ENCODE measurements around the gene CRTC1.

Gene CRTC1

GRCh38 chr19:18716857-18717256 is 33.4 kb downstream of the CRTC1 start:
- H3K9ac ChIP-seq (ENCODE audit: low read depth, low read length) = no peak overlapping the region
- H3K27ac ChIP-seq (ENCODE audit: low read length) = no peak overlapping the region
- H3K36me3 ChIP-seq (ENCODE audit: insufficient read depth, low read length) = no peaks in the 10 kb centered on the region
- H3K9me3 ChIP-seq (ENCODE audit: insufficient read depth, low read length, severe bottlenecking) = no peaks in the 10 kb centered on the region
- DNase-seq = no peak
- no peak overlapping the region for H3K4me3 ChIP-seq (ENCODE audit: low read depth in 1 of 2, low read length in 2 of 2)
- H2AFZ ChIP-seq (ENCODE audit: low read depth, low read length) = no peak overlapping the region
- no peaks in the 10 kb centered on the region for H3K4me1 ChIP-seq (ENCODE audit: insufficient read depth, low read length)
- no peak overlapping the region for H3K4me2 ChIP-seq (ENCODE audit: insufficient read depth, low read length)
- peaks cover 5% of the 10 kb centered on the region; the same call in 1 of the 2 replicates for H3K79me2 ChIP-seq (ENCODE audit: insufficient read depth, low read length)
- ATAC-seq (ENCODE audit: insufficient read depth, low read depth) = no peak
- TF ChIP-seq, protein P1, sequence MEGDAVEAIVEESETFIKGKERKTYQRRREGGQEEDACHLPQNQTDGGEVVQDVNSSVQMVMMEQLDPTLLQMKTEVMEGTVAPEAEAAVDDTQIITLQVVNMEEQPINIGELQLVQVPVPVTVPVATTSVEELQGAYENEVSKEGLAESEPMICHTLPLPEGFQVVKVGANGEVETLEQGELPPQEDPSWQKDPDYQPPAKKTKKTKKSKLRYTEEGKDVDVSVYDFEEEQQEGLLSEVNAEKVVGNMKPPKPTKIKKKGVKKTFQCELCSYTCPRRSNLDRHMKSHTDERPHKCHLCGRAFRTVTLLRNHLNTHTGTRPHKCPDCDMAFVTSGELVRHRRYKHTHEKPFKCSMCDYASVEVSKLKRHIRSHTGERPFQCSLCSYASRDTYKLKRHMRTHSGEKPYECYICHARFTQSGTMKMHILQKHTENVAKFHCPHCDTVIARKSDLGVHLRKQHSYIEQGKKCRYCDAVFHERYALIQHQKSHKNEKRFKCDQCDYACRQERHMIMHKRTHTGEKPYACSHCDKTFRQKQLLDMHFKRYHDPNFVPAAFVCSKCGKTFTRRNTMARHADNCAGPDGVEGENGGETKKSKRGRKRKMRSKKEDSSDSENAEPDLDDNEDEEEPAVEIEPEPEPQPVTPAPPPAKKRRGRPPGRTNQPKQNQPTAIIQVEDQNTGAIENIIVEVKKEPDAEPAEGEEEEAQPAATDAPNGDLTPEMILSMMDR (IDR thresholded peaks at IDR 0.05; ENCODE audit: borderline replicate concordance, extremely low read depth, low read length, poor library complexity, severe bottlenecking) = no peak
- TF ChIP-seq EZH2 (IDR thresholded peaks at IDR 0.05; ENCODE audit: borderline replicate concordance, low read depth, low read length, severe bottlenecking) = no peak
- no peaks in the 10 kb centered on the region for H3K27me3 ChIP-seq (ENCODE audit: insufficient read depth, low read length, poor library complexity)
- peaks cover 22% of the 10 kb centered on the region for H4K20me1 ChIP-seq (ENCODE audit: insufficient read depth, low read length)

DNA sequence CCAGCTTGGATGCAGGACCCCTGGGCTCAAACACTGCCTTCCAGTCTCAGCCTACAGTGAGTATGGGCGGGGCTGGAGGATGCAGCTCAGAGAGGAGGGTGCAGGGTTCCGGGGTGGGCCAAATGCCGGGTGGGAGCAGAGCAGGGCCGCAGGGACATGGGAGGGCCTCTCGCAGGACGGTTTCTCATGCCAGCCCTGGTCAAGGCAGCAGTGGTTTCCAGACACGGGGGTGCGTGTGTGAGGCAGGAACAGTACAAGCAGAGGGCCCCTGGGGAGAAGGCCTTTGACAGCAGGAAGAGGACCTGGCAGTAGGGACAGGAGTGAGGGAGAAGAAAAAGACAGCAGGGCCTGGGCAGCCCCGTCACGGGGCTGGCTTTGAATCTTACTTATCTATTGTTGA is 34.1 kb downstream of the CRTC1 start:
- H3K4me1 ChIP-seq (ENCODE audit: insufficient read depth, low read length) = no peaks in the 10 kb centered on the region
- H4K20me1 ChIP-seq (ENCODE audit: insufficient read depth, low read length) = peaks cover 29% of the 10 kb centered on the region
- TF ChIP-seq, protein P1 (IDR thresholded peaks at IDR 0.05; ENCODE audit: borderline replicate concordance, extremely low read depth, low read length, poor library complexity, severe bottlenecking) = no peak
- TF ChIP-seq EZH2 (IDR thresholded peaks at IDR 0.05; ENCODE audit: borderline replicate concordance, low read depth, low read length, severe bottlenecking) = no peak
- no peak overlapping the region for H3K4me3 ChIP-seq (ENCODE audit: low read depth in 1 of 2, low read length in 2 of 2)
- no peak overlapping the region for H3K4me2 ChIP-seq (ENCODE audit: insufficient read depth, low read length)
- no peak overlapping the region for H2AFZ ChIP-seq (ENCODE audit: low read depth, low read length)
- H3K36me3 ChIP-seq (ENCODE audit: insufficient read depth, low read length) = no peaks in the 10 kb centered on the region
- no peaks in the 10 kb centered on the region for H3K27me3 ChIP-seq (ENCODE audit: insufficient read depth, low read length, poor library complexity)
- DNase-seq (no peak), ATAC-seq (ENCODE audit: insufficient read depth, low read depth) (no peak)
- no peak overlapping the region; the same call in 1 of the 2 replicates for H3K27ac ChIP-seq (ENCODE audit: low read length)
- no peaks in the 10 kb centered on the region for H3K9me3 ChIP-seq (ENCODE audit: insufficient read depth, low read length, severe bottlenecking)
- H3K79me2 ChIP-seq (ENCODE audit: insufficient read depth, low read length) = peaks cover 5% of the 10 kb centered on the region; the same call in 1 of the 2 replicates
- H3K9ac ChIP-seq (ENCODE audit: low read depth, low read length) = no peak overlapping the region

DNA sequence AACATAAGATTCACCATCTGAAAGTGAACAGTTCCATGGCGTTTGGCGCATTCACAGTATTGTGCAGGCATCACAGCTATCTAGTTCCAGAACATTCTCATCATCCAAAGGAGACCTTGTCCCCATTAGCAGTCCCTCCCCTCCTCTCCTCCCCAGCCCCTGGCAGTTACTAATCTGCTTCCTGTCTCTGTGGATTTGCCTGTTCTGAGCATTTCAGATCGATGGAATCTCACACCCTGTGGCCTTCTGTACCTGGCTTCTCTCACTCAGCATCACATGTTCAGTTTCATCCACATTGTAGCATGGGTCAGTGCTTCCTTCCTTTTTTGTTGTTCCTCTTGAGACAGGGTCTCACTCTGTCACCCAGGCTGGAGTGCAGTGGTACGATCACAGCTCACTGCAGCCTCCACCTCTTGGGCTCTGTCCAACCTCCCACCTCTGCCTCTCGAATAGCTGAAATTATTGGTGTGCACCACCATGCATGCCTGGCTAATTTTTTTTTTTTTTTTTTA is 34.6 kb downstream of the CRTC1 start:
- Histone ChIP-seq H3K9me3 (ENCODE audit: insufficient read depth, low read length, severe bottlenecking) (no peaks in the 10 kb centered on the region), H3K4me1 (ENCODE audit: insufficient read depth, low read length) (no peaks in the 10 kb centered on the region), H3K79me2 (ENCODE audit: insufficient read depth, low read length) (peaks cover 3% of the 10 kb centered on the region; the same call in 1 of the 2 replicates), H3K9ac (ENCODE audit: low read depth, low read length) (no peak overlapping the region), H3K27me3 (ENCODE audit: insufficient read depth, low read length, poor library complexity) (no peaks in the 10 kb centered on the region), H3K4me2 (ENCODE audit: insufficient read depth, low read length) (no peak overlapping the region), H2AFZ (ENCODE audit: low read depth, low read length) (no peak overlapping the region), H3K36me3 (ENCODE audit: insufficient read depth, low read length) (no peaks in the 10 kb centered on the region), H3K27ac (ENCODE audit: low read length) (no peak overlapping the region), H4K20me1 (ENCODE audit: insufficient read depth, low read length) (peaks cover 29% of the 10 kb centered on the region), H3K4me3 (ENCODE audit: low read depth in 1 of 2, low read length in 2 of 2) (no peak overlapping the region)
- no peak for ATAC-seq (ENCODE audit: insufficient read depth, low read depth)
- no peak for DNase-seq
- TF ChIP-seq, protein P1 (IDR thresholded peaks at IDR 0.05; ENCODE audit: borderline replicate concordance, extremely low read depth, low read length, poor library complexity, severe bottlenecking) = no peak
- TF ChIP-seq EZH2 (IDR thresholded peaks at IDR 0.05; ENCODE audit: borderline replicate concordance, low read depth, low read length, severe bottlenecking) = no peak
